Cortex of kidney (tissue), 1 donor: Measurements from ENCODE around the gene CYP2A13.
"Not testable (repeated sequence)": the region's sequence is repeated elsewhere in the genome, so short reads cannot be mapped to it uniquely, and the experiment has no call there.

Experiments used
- DNase-seq: peaks from one replicate; lab custom pipeline; 2025; lab: John Stamatoyannopoulos, UW

Gene CYP2A13

GRCh38 chr19:41120929-41121911 is 33.0 kb downstream of the CYP2A13 start:
- not testable (repeated sequence) for DNase-seq

DNA sequence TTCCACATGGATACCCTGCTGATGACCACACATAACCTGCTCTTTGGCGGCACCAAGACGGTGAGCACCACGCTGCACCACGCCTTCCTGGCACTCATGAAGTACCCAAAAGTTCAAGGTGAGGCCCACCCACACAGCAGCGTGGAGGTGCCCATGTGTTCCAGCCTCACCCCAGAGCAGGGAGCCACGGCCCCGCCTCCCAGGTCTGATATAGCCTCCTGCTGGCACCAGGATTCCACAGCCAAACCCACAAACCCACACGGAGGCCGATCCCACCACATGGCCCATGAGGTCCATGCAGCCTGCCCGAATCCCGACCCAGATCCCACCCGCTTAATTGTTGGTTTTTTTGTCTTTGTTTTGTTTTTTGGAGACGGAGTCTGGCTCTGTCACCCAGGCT is 34.6 kb downstream of the CYP2A13 start:
- not testable (repeated sequence) for DNase-seq

GRCh38 chr19:41123716-41124294 is 35.6 kb downstream of the CYP2A13 start:
- DNase-seq: no peak

- not testable (repeated sequence) for DNase-seq
These were observed 38.5 kb downstream of the CYP2A13 start for GRCh38 chr19:41126765-41127203.

GRCh38 chr19:41127362-41127761 is 39.1 kb downstream of the CYP2A13 start:
- DNase-seq: not testable (repeated sequence)

GRCh38 chr19:41127801-41128300 is 39.6 kb downstream of the CYP2A13 start:
- DNase-seq: not testable (repeated sequence)

- no peak for DNase-seq
These were observed 40.4 kb downstream of the CYP2A13 start for GRCh38 chr19:41128692-41129091.

GRCh38 chr19:41131186-41131585 is 42.9 kb downstream of the CYP2A13 start:
- DNase-seq: no peak

DNA sequence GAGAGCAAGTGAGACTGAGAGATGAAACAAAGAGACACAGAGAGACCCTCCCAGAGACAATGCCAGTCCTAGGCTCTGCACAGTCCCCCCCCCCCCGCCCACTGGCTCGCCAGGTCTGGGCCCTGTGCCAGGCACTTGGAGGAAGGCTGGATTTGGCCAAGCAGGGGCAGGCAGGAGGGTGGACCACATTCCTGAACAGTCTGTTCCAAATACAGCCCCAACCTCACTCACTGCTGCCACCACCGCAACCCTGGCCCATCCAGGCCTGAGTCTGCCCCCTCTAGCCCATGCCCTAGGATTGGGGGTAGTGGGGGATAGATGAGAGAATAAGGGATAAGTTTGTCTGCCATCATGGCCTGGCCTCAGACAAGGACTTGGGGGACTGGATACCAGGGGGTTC is 45.0 kb downstream of the CYP2A13 start:
- no peak for DNase-seq

- DNase-seq: no peak
These were observed 46.4 kb downstream of the CYP2A13 start for GRCh38 chr19:41134616-41135015.

- DNase-seq: not testable (repeated sequence)
These were observed 47.4 kb downstream of the CYP2A13 start for GRCh38 chr19:41135390-41136384.

DNA sequence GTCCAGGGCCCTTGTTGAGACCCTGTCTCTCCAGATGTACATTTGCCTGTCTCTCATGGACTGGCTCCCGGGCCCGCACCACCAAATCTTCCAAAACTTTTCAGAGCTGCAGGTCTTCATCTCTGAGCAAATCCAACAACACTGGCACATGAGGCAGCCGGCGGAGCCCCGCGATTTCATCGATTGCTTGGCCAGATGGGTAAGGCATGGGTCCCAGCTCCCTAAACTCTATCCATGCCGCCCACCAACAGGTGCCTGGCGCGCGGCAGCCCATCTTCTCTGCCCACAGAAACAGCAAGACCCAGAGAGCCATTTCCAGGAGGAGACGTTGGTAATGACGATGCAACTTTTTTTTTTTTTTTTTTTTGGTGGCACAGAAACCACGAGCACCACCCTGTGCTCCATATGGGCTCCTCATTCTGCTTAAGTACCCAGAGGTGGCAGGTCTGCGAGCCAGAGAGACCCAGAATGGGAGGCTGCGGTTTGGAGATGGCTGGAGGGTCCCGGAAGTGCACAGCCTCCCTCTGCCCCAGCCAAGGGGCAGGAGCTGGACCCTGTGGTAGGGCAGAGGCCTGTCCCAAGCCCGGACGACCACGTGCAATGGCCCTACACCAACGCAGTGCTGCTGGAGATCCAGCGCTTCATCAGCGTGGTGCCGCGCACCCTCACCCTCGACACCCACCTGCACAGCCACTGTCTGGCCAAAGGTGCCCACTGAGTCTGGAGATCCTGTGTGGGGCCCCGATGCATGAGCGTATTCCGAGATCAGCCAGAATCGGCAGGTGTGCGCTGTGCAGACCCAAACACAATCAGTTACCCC is 48.6 kb downstream of the CYP2A13 start:
- DNase-seq: no peak

DNA sequence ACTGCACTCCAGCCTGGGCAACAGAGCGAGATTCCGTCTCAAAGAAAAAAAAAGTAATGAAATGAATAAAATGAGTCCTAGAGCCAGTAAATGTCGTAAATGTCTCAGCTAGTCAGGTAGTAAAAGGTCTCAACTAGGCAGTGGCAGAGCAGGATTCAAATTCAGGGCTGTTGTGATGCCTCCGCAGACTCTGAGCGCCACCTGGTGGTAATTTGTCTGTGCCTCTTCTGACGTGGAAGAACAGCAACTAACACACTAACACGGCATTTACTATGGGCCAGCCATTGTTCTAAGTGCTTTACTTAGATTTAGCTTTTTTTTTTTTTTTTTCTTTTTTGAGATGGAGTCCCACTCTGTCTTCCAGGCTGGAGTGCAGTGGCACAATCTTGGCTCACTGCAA is 56.2 kb downstream of the CYP2A13 start:
- no peak for DNase-seq
